CD4-positive, alpha-beta memory T cell (primary cell): ENCODE results near the gene CMC1. TPM values are rescaled to one million over a fixed set of nuclear protein-coding genes. Genes with fewer than 3 reads are reported as not detected.
A peak's percentile ranks its signal among the peaks of the same experiment; 100 is the strongest.
"Not testable (repeated sequence)": the region's sequence is repeated elsewhere in the genome, so short reads cannot be mapped to it uniquely, and the experiment has no call there.

Experiments
- CTCF ChIA-PET: fragments of 350-600 bp; sonication (Branson Sonifier 250); formaldehyde crosslinking; loops from one replicate; lab custom pipeline; 2021; ENCODE audit warnings: inconsistent platforms; ENCODE audit not compliant: partially characterized antibody; lab: Charles Lee
- POLR2A ChIA-PET: fragments of 350-600 bp; sonication (Branson Sonifier 250); formaldehyde crosslinking; loops from one replicate; lab custom pipeline; 2021; ENCODE audit not compliant: partially characterized antibody; lab: Charles Lee
- DNase-seq, 5 donors: peaks; one replicate each; pipeline versions ENCODE4 v3.0.0 to v3.0.0-alpha.2; 2020 to 2022; ENCODE audit warnings: mixed read lengths in 1 of 5
- H3K27ac ChIP-seq: one replicate; pipeline ENCODE4 v1.7.0; 2013; ENCODE audit warnings: low read depth, low read length
- H3K27me3 ChIP-seq: 2 replicates; pipeline ENCODE4 v1.7.0; 2013; ENCODE audit warnings: mild to moderate bottlenecking, low read length, moderate library complexity; ENCODE audit not compliant: insufficient read depth
- H3K36me3 ChIP-seq: 2 replicates; pipeline ENCODE4 v1.7.0; 2013; ENCODE audit warnings: mild to moderate bottlenecking, low read length, moderate library complexity; ENCODE audit not compliant: insufficient read depth
- H3K4me1 ChIP-seq: 2 replicates; pipeline ENCODE4 v1.7.0; 2013; ENCODE audit warnings: mild to moderate bottlenecking, low read length, moderate library complexity; ENCODE audit not compliant: insufficient read depth
- H3K4me3 ChIP-seq, 2 donors: one replicate each; pipeline ENCODE4 v1.7.0; 2013; ENCODE audit warnings: low read length in 2 of 2, mild to moderate bottlenecking in 1 of 2
- H3K9me3 ChIP-seq, 2 donors: one replicate each; pipeline ENCODE4 v1.7.0; 2013; ENCODE audit warnings: low read length in 2 of 2, control low read depth in 1 of 2; ENCODE audit not compliant: control insufficient read depth in 1 of 2
- H3K27ac Mint-ChIP-seq, 7 donors: one replicate each; pipeline ENCODE4 v1.8.0; 2020 to 2021; ENCODE audit warnings: mixed read lengths in 7 of 7, mild to moderate bottlenecking in 6 of 7, inconsistent platforms in 3 of 7, moderate library complexity in 3 of 7
- H3K27me3 Mint-ChIP-seq, 2 donors: one replicate each; pipeline ENCODE4 v1.8.0; 2020 to 2021; ENCODE audit warnings: mixed read lengths in 2 of 2
- H3K36me3 Mint-ChIP-seq, 2 donors: one replicate each; pipeline ENCODE4 v1.8.0; 2020 to 2021; ENCODE audit warnings: mixed read lengths in 2 of 2, inconsistent platforms in 1 of 2, mild to moderate bottlenecking in 1 of 2
- H3K4me1 Mint-ChIP-seq, 4 donors: one replicate each; pipeline ENCODE4 v1.8.0; 2020 to 2021; ENCODE audit warnings: mixed read lengths in 4 of 4, mild to moderate bottlenecking in 1 of 4
- H3K4me3 Mint-ChIP-seq, 8 donors: one replicate each; pipeline ENCODE4 v1.8.0; 2020 to 2021; ENCODE audit warnings: mixed read lengths in 8 of 8, mild to moderate bottlenecking in 7 of 8, moderate library complexity in 6 of 8, inconsistent platforms in 3 of 8
- H3K9me3 Mint-ChIP-seq, 8 donors: one replicate each; pipeline ENCODE4 v1.8.0; 2020 to 2021; ENCODE audit warnings: mixed read lengths in 8 of 8, mild to moderate bottlenecking in 5 of 8, inconsistent platforms in 3 of 8, moderate library complexity in 1 of 8
- intact Hi-C: fragments of 100-400 bp; cut with micrococcal nuclease; formaldehyde crosslinking; loops from one replicate; pipeline ENCODE4 v1.15.1; 2023
- polyA plus RNA-seq, 2 donors: library from polyadenylated mRNA; unstranded; fragments of 300-500 nt; fragmentation: Illumina TruSeq; gene quantifications; one replicate each; pipeline ENCODE4 v1.2.3, GENCODE V29; 2021
- total RNA-seq, 2 experiments: library from RNA; stranded (reverse); gene quantifications; one replicate each; pipeline ENCODE4 v1.2.3, GENCODE V29; 2021

Gene CMC1
- total RNA-seq (10 to 100 TPM; 15.9 to 18.4 TPM), polyA plus RNA-seq (10 to 100 TPM; 43.4 to 49.8 TPM)

- Histone ChIP-seq H3K27me3 (no peaks in the 10 kb centered on the region), H3K27ac (peak within 1 kb of the TSS; percentile 73), H3K4me3 (peak within 1 kb of the TSS; percentile 82 to 83), H3K36me3 (no peaks in the 10 kb centered on the region), H3K4me1 (peaks cover 51% of the 10 kb centered on the region), H3K9me3 (no peaks in the 10 kb centered on the region)
- H3K27me3 Mint-ChIP-seq = no peaks in the 10 kb centered on the region
- H3K4me3 Mint-ChIP-seq = peak within 1 kb of the TSS; percentile 93 to 97 (median 96)
- ChIA-PET CTCF (interaction anchor here (3.1 to 5.1 kb wide), 2 partner anchors 519 to 529 kb away, joined by 14 to 24 read pairs; partner anchors contain the start of gene EOMES), POLR2A (interaction anchor here (1.1 to 2.4 kb wide), 7 partner anchors 10 to 530 kb away, joined by 3 to 7 read pairs (median 3); partner anchors contain the start of genes AZI2, EOMES and ZCWPW2)
- H3K4me1 Mint-ChIP-seq = peaks cover 36 to 62% (median 43%) of the 10 kb centered on the region in 4 donors
- H3K36me3 Mint-ChIP-seq = peaks cover 0 to 5% of the 10 kb centered on the region in 2 donors
- no peaks in the 10 kb centered on the region for H3K9me3 Mint-ChIP-seq
- intact Hi-C loops = loop anchor here (1.0 to 10.0 kb wide), 7 partner anchors 15 to 757 kb away; partner anchors contain the start of genes EOMES and SLC4A7
- peak within 1 kb of the TSS; percentile 47 to 96 (median 93) for H3K27ac Mint-ChIP-seq
- DNase-seq = peak; percentile 81 to 92 (median 83)
Measured at GRCh38 chr3:28241221-28242160, at the start of gene CMC1. Gene CMC1 (plus strand): TSS chr3:28241619. CDS start chr3:28241794, 175 bp downstream.

- H3K4me1 Mint-ChIP-seq = no peaks in the 10 kb centered on the region
- Histone ChIP-seq H3K27ac (no peak overlapping the region), H3K4me1 (no peaks in the 10 kb centered on the region), H3K4me3 (no peak overlapping the region), H3K27me3 (no peaks in the 10 kb centered on the region), H3K9me3 (no peaks in the 10 kb centered on the region), H3K36me3 (no peaks in the 10 kb centered on the region)
- H3K4me3 Mint-ChIP-seq = no peak overlapping the region
- peaks cover 0 to 2% (median 0%) of the 10 kb centered on the region in 8 donors for H3K9me3 Mint-ChIP-seq
- no peaks in the 10 kb centered on the region for H3K36me3 Mint-ChIP-seq
- no peak overlapping the region for H3K27ac Mint-ChIP-seq
- intact Hi-C loops = no loop called here
- ChIA-PET CTCF (no interaction called here), POLR2A (no interaction called here)
- H3K27me3 Mint-ChIP-seq = no peaks in the 10 kb centered on the region
- no peak for DNase-seq
Measured at GRCh38 chr3:28198161-28198560, 43.3 kb upstream of the CMC1 start.

- CTCF ChIA-PET = no interaction called here
- peaks cover 0 to 2% (median 0%) of the 10 kb centered on the region in 8 donors for H3K9me3 Mint-ChIP-seq
- intact Hi-C loops = no loop called here
- no peak for DNase-seq
- no peak overlapping the region for H3K4me3 ChIP-seq
- no peaks in the 10 kb centered on the region for H3K27me3 ChIP-seq
- no peak overlapping the region for H3K4me3 Mint-ChIP-seq
- no peaks in the 10 kb centered on the region for H3K9me3 ChIP-seq
- no peaks in the 10 kb centered on the region for H3K27me3 Mint-ChIP-seq
- no peak overlapping the region for H3K27ac ChIP-seq
- POLR2A ChIA-PET = no interaction called here
- H3K4me1 ChIP-seq = no peaks in the 10 kb centered on the region
- peaks cover 0 to 1% (median 0%) of the 10 kb centered on the region in 4 donors for H3K4me1 Mint-ChIP-seq
- no peaks in the 10 kb centered on the region for H3K36me3 Mint-ChIP-seq
- no peaks in the 10 kb centered on the region for H3K36me3 ChIP-seq
- H3K27ac Mint-ChIP-seq = no peak overlapping the region
Measured at GRCh38 chr3:28198974-28199373, 42.4 kb upstream of the CMC1 start.

- H3K4me1 Mint-ChIP-seq, H3K27ac ChIP-seq, H3K4me3 ChIP-seq, H3K9me3 ChIP-seq, POLR2A ChIA-PET, intact Hi-C loops, H3K9me3 Mint-ChIP-seq, H3K4me1 ChIP-seq, H3K27me3 Mint-ChIP-seq, H3K27me3 ChIP-seq, H3K36me3 ChIP-seq, DNase-seq, H3K36me3 Mint-ChIP-seq, CTCF ChIA-PET: not testable (repeated sequence)
- Mint-ChIP-seq H3K4me3 (peak overlapping the region in 4 of 8 donors; percentile 13 to 47 (median 28)), H3K27ac (peak overlapping the region in 1 of 7 donors; percentile 9)
Measured at GRCh38 chr3:28199643-28200042, 41.8 kb upstream of the CMC1 start.

GRCh38 chr3:28200366-28200848 lies 41.0 kb upstream of the CMC1 start:
- H3K27me3 ChIP-seq, H3K36me3 ChIP-seq, H3K4me1 Mint-ChIP-seq, H3K36me3 Mint-ChIP-seq, H3K27me3 Mint-ChIP-seq, H3K4me3 ChIP-seq, intact Hi-C loops, H3K27ac Mint-ChIP-seq, CTCF ChIA-PET, H3K4me1 ChIP-seq, H3K27ac ChIP-seq, H3K9me3 ChIP-seq, H3K9me3 Mint-ChIP-seq: not testable (repeated sequence)
- peak overlapping the region in 2 of 8 donors; percentile 70 to 72 for H3K4me3 Mint-ChIP-seq
- peak in 4 of 5 donors; percentile 3 to 27 (median 12) for DNase-seq
- POLR2A ChIA-PET = interaction anchor here (0.9 kb wide), 1 partner anchor 10 kb away, joined by 3 read pairs; no protein-coding TSS in a partner anchor

- no peaks in the 10 kb centered on the region for H3K27me3 ChIP-seq
- no peak overlapping the region for H3K4me3 Mint-ChIP-seq
Measured at GRCh38 chr3:28206479-28206878, 34.9 kb upstream of the CMC1 start.

More at GRCh38 chr3:28206479-28206878, 34.9 kb upstream of the CMC1 start:
- ChIA-PET POLR2A (no interaction called here), CTCF (no interaction called here)
- H3K27ac Mint-ChIP-seq = no peak overlapping the region
- H3K36me3 ChIP-seq = no peaks in the 10 kb centered on the region
- peaks cover 15% of the 10 kb centered on the region for H3K4me1 ChIP-seq
- no peaks in the 10 kb centered on the region for H3K36me3 Mint-ChIP-seq
- H3K27ac ChIP-seq = no peak overlapping the region
- no peak for DNase-seq
- no peak overlapping the region for H3K4me3 ChIP-seq
- peaks cover 13 to 24% (median 18%) of the 10 kb centered on the region in 4 donors for H3K4me1 Mint-ChIP-seq
- intact Hi-C loops = no loop called here
- H3K9me3 Mint-ChIP-seq = peaks cover 0 to 2% (median 0%) of the 10 kb centered on the region in 8 donors
- H3K27me3 Mint-ChIP-seq = no peaks in the 10 kb centered on the region
- H3K9me3 ChIP-seq = no peaks in the 10 kb centered on the region
